ENCODE measurements around the gene RRP12. TPM values are rescaled to one million over a fixed set of nuclear protein-coding genes. Genes with fewer than 3 reads are reported as not detected.

The RRP12 gene
- total and polyA plus RNA-seq, 2 donors (not counting 3 experiments of a cell fraction or from before 2014, with no cell fraction given) = 13.6 to 35.8 TPM

DNA sequence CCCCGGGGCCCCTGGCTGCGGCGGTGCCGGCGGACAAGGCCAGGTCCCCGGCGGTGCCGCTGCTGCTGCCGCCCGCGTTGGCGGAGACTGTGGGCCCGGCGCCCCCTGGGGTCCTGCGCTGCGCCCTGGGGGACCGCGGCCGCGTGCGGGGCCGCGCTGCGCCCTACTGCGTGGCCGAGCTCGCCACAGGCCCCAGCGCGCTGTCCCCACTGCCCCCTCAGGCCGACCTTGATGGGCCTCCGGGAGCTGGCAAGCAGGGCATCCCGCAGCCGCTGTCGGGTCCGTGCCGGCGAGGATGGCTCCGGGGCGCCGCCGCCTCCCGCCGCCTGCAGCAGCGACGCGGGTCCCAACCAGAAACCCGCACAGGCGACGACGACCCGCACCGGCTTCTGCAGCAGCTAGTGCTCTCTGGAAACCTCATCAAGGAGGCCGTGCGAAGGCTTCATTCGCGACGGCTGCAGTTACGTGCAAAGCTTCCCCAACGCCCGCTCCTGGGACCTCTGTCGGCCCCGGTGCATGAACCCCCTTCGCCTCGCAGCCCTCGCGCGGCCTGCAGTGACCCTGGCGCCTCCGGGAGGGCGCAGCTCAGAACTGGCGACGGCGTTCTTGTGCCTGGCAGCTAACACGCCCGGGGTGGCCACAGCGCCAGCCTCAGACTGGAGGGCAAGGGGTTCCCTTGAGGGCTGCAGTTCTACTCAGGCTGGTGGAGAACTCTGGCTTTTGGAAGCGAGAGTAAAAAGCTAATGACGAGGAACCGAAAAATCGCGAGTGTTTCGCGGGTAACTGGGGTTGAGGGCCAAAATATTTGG is 81.3 kb downstream of the RRP12 start:
- H3K4me3 ChIP-seq (replicated peaks in 1 of 3; ENCODE audit: insufficient read depth in 1 of 3, low read depth in 1 of 3, low read length in 3 of 3) = peak overlapping the region; percentile 15 to 74 (median 58)
- POLR2A ChIA-PET = interaction anchor here (1.2 to 1.9 kb wide), 2 partner anchors 13 to 41 kb away, joined by 3 to 10 read pairs; partner anchors contain the start of gene FRAT2
- peak; percentile 12 for FAIRE-seq
- TSS peak; percentile 24 for BruUV-seq (replicated peaks)
- H3K4me2 ChIP-seq (ENCODE audit: insufficient read depth, low read length) = peak overlapping the region; percentile 95
- no peaks in the 10 kb centered on the region for H3K79me2 ChIP-seq (ENCODE audit: control insufficient read depth, insufficient read depth, low read length)
- peak overlapping the region; percentile 63 for H2AFZ ChIP-seq (ENCODE audit: low read depth, low read length)
- H3K27me3 ChIP-seq (ENCODE audit: control insufficient read depth in 2 of 2, insufficient read depth in 2 of 2, low read length in 2 of 2) = no peaks in the 10 kb centered on the region
- CTCF ChIA-PET = interaction anchor here (0.6 to 3.5 kb wide), 6 partner anchors 13 to 247 kb away, joined by 3 to 37 read pairs (median 5); no protein-coding TSS in a partner anchor
- peak overlapping the region; percentile 95 for H3K9ac ChIP-seq (replicated peaks; ENCODE audit: extremely low read depth, insufficient read depth, low read length)
- no peaks in the 10 kb centered on the region for H3K36me3 ChIP-seq (ENCODE audit: control insufficient read depth in 2 of 2, extremely low read depth in 1 of 2, insufficient read depth in 2 of 2, low read length in 2 of 2)
- H3K27ac ChIP-seq (ENCODE audit: insufficient read depth, low read depth, low read length) = no peak overlapping the region
- peak; percentile 46 for DNase-seq (ENCODE audit: low read depth, low spot score)
- TF ChIP-seq FOS (IDR thresholded peaks at IDR 0.05; ENCODE audit: borderline replicate concordance, insufficient read depth, low read length) (no peak), JUN (IDR thresholded peaks at IDR 0.05; ENCODE audit: borderline replicate concordance, insufficient read depth, insufficient read length, low read depth) (no peak), MYC (IDR thresholded peaks at IDR 0.05; ENCODE audit: low read depth, low read length) (no peak), POLR2AphosphoS5 (IDR thresholded peaks at IDR 0.05; ENCODE audit: insufficient read depth, low read depth, low read length) (no peak), EZH2 (IDR thresholded peaks at IDR 0.05; ENCODE audit: borderline replicate concordance, low read depth, low read length, severe bottlenecking) (peak; percentile 48), POLR2A (IDR thresholded peaks at IDR 0.05; ENCODE audit: low read depth, low read length) (no peak), GATA2 (IDR thresholded peaks at IDR 0.05; ENCODE audit: insufficient read depth, insufficient read length, low read depth, low read length) (no peak)
- TF ChIP-seq, protein P1, sequence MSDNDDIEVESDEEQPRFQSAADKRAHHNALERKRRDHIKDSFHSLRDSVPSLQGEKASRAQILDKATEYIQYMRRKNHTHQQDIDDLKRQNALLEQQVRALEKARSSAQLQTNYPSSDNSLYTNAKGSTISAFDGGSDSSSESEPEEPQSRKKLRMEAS (IDR thresholded peaks at IDR 0.05; ENCODE audit: insufficient read depth, insufficient read length) = no peak
- TF ChIP-seq, protein P2, sequence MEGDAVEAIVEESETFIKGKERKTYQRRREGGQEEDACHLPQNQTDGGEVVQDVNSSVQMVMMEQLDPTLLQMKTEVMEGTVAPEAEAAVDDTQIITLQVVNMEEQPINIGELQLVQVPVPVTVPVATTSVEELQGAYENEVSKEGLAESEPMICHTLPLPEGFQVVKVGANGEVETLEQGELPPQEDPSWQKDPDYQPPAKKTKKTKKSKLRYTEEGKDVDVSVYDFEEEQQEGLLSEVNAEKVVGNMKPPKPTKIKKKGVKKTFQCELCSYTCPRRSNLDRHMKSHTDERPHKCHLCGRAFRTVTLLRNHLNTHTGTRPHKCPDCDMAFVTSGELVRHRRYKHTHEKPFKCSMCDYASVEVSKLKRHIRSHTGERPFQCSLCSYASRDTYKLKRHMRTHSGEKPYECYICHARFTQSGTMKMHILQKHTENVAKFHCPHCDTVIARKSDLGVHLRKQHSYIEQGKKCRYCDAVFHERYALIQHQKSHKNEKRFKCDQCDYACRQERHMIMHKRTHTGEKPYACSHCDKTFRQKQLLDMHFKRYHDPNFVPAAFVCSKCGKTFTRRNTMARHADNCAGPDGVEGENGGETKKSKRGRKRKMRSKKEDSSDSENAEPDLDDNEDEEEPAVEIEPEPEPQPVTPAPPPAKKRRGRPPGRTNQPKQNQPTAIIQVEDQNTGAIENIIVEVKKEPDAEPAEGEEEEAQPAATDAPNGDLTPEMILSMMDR (IDR thresholded peaks at IDR 0.05; ENCODE audit: extremely low read depth in 1 of 2, insufficient read depth in 1 of 2, low read depth in 1 of 2, low read length in 2 of 2) = no peak
- H3K9me1 ChIP-seq (replicated peaks; ENCODE audit: control insufficient read depth, extremely low read depth, insufficient read depth, low read length) = no peaks in the 10 kb centered on the region
- H4K20me1 ChIP-seq (replicated peaks; ENCODE audit: control insufficient read depth, extremely low read depth, insufficient read depth, low read length) = no peaks in the 10 kb centered on the region
- peaks cover 15% of the 10 kb centered on the region for H3K4me1 ChIP-seq (ENCODE audit: control insufficient read depth, extremely low read depth, insufficient read depth, low read length)
- dilution Hi-C loops (cut with MboI; ENCODE audit: extremely low pct_ligation_motif_present, low sequenced_read_pairs) = no loop called here
- intact Hi-C loops (cut with micrococcal nuclease) = loop anchor here (1.0 kb wide), 1 partner anchor 28 kb away; the partner anchor contains the start of gene ARHGAP19
- no peaks in the 10 kb centered on the region for H3K9me3 ChIP-seq (replicated peaks; ENCODE audit: control insufficient read depth, insufficient read depth, low read length)

All from endothelial cell of umbilical vein (primary cell).